Activated gamma-delta T cell (primary cell): Measurements from ENCODE around the gene SNRNP27.
"Not testable (repeated sequence)": the region's sequence is repeated elsewhere in the genome, so short reads cannot be mapped to it uniquely, and the experiment has no call there.

Experiments used
- DNase-seq: peaks from one replicate; lab custom pipeline; 2025; lab: John Stamatoyannopoulos, UW
- total RNA-seq, 2 donors: gene quantifications; one replicate each; lab custom pipeline; 2026; lab: John Stamatoyannopoulos, UW

SNRNP27 gene, protein sequence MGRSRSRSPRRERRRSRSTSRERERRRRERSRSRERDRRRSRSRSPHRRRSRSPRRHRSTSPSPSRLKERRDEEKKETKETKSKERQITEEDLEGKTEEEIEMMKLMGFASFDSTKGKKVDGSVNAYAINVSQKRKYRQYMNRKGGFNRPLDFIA
- total RNA-seq = 19.0 to 20.2 reads per million in 2 donors

GRCh38 chr2:69893684-69894551 is at the start of gene SNRNP27:
Gene SNRNP27 (plus strand): TSS chr2:69893956. CDS start chr2:69893985, 29 bp downstream.
- DNase-seq = peak; percentile 20

DNA sequence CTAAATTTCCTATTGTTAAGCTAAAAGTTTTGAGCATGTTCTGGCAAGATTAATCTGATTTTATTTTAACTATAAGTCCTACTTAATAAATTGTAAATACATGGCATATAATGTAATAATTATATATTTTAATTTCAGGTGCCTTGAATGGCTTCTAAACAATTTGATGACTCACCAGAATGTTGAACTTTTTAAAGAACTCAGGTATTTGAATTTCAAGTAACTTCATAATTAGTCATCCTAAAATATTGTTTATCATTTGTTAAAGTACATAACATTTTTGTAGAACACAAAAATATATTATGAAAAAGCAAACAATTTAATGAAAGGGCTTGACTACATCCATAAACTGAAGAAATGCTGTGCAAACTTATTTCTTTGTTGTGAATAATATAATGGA is 49.8 kb upstream of the SNRNP27 start:
- no peak for DNase-seq

DNA sequence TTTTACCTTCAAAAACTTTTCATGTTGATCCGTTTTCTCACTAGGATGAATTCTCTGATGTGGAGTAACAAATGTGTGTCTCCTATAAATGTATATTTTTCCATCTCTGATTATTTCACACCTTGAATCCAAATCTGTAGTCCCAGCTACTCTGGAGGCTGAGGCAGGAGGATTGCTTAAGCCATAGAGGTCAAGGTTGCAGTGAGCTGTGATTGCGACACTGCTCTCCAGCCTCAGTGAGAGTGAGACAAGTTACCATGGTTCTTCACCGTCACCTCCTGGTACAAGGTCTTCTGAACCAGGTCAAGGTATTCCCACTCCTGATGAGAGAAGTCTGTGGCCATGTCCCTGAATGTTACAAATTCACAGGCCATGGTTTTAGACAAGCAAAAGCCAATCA is 49.2 kb upstream of the SNRNP27 start:
- DNase-seq = no peak

DNA sequence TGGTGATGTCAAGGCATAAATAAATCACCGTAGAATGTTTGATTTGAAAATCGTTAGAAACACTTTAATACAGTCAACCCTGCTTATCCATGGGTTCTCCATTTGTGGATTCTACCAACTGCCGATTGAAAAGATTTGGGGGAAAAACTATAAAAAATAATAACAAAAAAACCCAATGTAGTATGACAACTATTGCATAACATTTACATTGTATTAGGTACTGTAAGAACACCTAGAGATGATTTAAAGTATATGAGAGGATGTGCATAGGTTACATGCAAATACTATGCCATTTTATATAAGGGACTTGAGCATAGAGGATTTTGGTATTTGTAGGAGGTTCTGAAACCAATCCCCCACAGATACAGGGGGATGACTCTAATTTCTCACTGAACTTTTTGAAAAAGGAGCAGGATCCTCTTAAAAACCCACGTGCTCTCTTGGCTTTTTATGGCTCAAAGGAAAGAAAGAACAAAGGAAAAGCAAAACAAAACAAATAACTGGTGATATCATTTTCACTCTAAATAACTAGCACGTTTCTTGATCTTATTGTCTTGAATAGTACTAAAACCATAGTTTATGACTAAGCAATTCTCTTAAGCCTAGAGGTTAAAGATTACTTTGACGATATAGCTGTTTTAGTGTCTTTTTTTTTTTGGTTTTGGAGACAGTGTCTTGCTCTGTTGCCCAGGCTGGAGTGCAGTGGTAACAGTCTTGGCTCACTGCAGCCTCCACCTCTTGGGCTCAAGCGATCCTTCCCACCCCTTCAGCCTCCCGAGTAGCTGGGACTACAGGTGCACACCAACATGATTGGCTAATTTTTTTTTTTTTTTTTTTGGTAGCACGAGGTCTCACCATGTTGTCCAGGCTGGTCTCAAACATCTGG is 47.3 kb upstream of the SNRNP27 start:
- DNase-seq = no peak

- DNase-seq = no peak
Observed at GRCh38 chr2:69847068-69847828, 46.5 kb upstream of the SNRNP27 start.

DNA sequence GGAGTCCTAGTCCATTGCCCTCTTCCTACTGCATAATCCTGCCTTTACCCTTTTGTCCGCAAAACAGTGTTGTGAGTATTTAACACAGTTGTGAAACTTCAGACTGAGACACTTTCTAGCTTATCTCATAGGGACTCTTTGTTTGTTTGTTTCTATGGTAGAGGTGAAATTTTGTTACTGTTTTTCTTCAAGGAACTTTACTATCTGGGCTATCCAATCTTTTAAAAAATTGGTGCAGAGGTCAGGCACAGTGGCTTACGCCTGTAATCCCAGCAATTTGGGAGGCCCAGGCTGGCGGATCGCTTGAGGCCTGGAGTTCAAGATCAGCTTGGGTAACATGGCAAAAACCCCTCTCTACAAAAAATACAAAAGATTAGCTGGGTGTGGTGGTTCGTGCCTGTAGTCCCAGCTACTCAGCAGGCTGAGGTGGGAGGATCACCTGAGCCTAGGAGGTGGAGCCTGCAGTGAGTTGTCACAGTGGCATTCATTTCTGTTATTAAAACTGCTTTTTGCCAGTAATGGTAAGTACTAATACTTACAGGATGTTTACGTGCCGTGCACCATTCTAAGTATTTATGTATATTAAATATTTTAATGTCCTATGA is 45.5 kb upstream of the SNRNP27 start:
- DNase-seq = no peak

DNA sequence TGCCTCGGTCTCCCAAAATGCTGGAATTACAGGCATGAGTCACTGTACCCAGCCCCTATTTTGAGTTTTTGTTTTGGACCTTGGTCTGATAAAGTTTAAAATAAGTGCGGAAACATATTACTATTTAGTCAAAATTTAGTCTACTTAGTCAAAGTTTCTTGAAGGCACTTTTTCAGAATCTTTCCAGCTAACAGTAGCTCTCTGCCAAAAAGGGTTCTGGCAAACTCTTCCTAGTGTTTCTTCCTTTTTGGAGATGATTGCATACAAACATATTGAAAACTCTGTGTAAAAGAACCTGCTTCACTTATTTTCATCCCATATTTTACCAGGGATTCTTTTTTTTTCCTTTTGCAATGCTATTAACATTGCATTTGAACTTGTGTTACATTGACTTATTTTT is 35.5 kb upstream of the SNRNP27 start:
- no peak for DNase-seq

GRCh38 chr2:69863298-69863697 is 30.5 kb upstream of the SNRNP27 start:
- no peak for DNase-seq

DNA sequence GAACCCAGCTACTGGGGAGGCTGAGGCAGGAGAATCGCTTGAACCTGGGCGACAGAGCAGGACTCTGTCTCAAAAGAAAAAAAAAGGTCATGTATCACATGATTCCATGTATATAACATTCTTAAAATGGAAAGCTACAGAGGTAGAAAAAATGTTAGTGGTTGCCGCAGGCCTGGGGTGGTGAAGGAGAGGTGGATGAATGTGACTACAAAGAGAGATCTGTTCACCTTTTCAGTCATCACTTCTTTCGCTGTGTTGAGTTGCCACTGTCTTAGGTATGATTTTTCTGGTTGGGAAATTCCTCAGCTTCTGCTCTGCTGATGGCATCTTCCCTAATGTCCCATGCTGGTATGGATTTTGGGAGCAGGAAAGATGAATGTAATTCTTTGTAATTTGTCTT is 5.3 kb upstream of the SNRNP27 start:
- no peak for DNase-seq

DNA sequence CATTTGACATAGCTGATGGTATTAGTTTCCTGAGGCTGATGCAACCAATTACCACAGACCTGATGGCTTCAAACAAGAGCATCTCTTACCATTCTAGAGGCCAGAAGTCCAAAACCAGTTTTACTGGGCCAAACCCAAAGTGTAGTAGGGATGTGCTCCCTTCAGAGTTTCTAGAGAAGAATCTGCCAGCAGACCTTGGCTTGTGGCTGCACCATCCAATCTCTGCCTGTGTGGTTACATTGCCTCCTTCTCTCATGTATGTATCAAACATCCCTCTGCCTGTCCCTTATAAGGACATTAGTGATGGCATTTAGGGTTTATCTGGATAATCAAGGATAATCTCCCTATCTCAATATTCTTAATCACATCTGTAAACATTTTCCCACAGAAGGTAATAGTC is 4.5 kb upstream of the SNRNP27 start:
- no peak for DNase-seq

DNA sequence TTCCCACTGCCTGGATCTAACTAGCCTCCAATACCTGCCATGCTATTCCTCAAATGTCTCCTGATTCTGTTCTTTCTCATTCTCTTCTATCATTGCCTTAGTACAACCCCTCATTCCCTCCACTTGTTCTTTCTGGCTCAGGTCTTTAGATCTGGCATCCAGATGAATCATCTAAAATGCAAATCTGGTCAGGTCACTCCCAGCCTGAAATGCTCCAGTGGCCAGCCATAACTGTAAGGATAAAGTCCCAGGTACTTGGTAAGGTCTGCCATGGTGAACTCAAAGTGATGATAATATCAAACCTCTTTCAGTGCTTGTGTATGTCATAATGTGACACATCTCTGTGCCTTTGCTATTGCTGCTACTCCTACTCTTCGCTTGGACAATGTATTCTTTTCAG is 2.9 kb upstream of the SNRNP27 start:
- DNase-seq = no peak

- DNase-seq = not testable (repeated sequence)
Observed at GRCh38 chr2:69892838-69893424, 825 bp upstream of the SNRNP27 start.

- not testable (repeated sequence) for DNase-seq
Observed at GRCh38 chr2:69894737-69895136, 981 bp downstream of the SNRNP27 start.

DNA sequence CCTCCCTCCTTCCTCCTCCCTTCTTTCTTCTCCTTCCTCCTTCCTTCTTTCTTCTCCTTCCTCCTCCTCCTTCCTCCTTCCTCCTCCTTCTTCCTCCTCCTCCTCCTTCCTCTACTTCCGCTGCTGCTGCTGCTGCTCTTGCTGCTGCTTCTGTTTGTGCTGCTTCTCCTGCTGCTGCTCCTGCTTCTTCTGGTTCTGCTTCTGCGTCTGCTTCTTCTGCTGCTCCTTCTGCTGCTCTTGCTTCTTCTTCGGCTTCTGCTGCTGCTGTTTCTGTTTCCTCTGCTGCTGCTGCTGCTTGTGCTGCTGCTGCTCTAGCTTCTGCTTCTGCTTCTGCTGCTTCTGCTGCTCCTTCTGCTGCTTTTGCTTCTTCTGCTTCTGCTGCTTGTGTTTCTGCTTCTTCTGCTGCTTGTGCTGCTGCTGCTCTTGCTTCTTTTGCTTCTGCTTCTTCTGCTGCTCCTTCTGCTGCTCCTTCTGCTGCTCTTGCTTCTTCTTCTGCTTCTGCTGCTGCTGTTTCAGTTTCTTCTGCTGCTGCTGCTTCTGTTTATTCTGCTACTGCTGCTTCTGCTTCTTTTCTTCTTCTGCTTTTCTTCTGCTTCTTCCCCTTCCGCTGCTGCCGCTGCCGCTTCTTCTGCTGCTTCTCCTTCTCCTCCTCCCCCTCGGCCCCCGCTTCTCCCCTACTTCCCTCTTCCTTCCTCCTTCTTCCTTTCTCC is 8.6 kb downstream of the SNRNP27 start:
- DNase-seq = no peak

DNA sequence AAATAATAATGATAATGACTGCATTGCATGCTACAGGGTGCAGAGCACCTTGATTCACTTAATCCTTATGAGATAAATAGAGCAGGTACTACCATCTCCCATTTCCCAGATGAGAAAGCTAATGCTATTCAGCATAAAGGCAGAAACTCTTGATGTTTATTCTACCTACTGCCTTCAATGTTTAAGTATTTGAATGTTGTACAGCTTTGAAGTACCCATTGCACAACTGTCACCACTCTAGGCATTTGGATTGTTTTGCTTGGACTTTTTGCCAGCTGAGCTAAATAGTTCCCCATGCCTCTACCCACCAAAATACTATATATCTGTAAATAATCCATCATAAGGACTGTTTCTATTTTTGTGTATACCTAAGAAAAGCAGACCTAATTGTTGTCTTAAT is 13.5 kb downstream of the SNRNP27 start:
- DNase-seq = no peak

- no peak for DNase-seq
Observed at GRCh38 chr2:69911985-69912563, 18.3 kb downstream of the SNRNP27 start.

DNA sequence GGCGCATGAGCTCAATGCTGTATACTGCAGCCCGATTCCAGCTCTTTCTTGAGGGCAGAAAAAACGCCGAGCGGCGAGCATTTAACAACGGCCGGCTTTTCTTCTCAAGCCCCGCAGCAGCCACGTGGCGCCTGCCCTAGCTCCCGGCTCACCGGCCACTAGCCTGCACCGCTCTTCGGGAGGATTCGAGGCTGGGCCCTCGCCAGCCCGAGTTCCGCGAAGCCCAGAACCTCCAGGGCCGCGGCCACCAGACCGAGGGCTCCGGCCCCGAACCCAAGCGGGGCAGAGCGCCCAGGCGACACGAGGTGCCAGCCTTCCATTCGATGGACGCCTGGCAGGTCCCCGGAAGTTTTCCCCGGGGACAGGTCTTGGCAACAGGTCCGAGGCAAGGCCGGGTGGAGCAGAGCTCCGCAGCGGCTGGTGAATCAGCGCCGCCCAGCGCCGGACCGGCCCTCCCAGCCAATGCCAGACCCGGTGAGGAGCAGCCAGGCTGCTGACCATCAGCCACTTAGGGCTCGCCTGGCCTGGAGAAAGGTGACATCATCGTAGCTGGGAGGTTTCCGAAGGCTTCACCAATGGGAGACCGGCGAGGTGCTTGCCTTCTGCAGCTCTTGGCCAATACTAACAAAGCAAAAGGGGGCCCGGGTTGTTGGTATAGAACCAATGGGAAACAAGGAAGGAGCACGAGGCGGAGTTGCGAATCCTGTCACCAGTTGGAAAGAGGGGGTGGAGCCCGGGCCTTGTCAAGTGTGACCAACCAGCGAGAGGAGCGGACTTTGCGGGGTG is 20.6 kb downstream of the SNRNP27 start:
- DNase-seq = peak; percentile 56

DNA sequence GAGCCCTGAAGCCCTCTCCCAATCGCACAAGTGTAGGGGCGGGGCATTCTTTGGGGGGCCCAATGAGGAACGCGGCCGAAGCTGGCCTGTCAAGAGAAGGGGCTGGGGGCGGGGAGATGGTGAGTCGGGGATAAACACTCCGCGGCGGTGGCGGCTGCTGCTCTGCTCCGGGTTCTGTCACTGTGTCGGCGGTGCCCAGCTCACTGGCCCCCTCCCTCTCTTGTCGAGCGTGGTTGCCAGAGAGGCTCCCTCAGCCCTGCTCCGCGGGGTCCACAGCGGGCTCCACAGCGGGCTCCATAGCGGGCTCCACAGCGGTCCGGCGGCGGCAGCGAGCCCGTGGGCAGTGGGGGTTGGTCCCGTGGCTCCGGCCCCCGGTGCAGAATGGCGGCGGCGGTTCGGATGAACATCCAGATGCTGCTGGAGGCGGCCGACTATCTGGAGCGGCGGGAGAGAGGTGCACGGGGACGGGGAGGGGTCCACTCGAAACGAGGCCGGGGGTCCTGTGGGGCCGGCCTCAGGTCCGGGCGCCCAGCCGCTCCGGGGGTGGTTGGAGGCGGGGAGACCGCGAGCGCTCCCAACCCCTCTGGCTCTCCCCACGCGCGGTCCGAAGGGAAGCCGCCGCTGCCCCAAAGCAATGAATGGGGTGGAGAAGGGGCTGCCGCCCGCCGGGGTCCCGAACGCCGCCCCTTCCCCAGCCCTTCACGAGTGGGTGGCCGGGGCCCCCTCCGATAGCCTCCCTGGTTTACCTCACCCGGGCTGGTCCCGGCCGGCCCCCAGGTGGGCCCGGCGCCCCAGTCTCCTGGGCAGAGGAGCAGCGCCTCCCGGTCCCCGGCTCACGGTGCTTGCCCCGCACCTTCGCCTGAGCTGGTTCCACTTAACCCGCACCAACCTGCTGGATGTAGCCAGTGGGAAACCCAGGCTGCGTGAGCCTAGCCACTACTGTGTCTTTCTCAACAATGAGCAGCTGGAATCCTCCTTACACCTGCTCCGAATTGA is 21.5 kb downstream of the SNRNP27 start, which contains the start of gene MXD1:
Gene MXD1 (plus strand): TSS at position 160 of the 996 bp plus-strand sequence. CDS start 222 bp downstream, at position 382.
- peak; percentile 86 for DNase-seq
